ENCODE data around the gene ZNF423. TPM values are rescaled to one million over a fixed set of nuclear protein-coding genes. Genes with fewer than 3 reads are reported as not detected.

ZNF423 gene
- total RNA-seq, 1 donor from 2014 or later = 4.7 TPM

- DNase-seq = no peak
Observed at GRCh38 chr16:49869731-49870130, 13.8 kb upstream of the ZNF423 start.

DNA sequence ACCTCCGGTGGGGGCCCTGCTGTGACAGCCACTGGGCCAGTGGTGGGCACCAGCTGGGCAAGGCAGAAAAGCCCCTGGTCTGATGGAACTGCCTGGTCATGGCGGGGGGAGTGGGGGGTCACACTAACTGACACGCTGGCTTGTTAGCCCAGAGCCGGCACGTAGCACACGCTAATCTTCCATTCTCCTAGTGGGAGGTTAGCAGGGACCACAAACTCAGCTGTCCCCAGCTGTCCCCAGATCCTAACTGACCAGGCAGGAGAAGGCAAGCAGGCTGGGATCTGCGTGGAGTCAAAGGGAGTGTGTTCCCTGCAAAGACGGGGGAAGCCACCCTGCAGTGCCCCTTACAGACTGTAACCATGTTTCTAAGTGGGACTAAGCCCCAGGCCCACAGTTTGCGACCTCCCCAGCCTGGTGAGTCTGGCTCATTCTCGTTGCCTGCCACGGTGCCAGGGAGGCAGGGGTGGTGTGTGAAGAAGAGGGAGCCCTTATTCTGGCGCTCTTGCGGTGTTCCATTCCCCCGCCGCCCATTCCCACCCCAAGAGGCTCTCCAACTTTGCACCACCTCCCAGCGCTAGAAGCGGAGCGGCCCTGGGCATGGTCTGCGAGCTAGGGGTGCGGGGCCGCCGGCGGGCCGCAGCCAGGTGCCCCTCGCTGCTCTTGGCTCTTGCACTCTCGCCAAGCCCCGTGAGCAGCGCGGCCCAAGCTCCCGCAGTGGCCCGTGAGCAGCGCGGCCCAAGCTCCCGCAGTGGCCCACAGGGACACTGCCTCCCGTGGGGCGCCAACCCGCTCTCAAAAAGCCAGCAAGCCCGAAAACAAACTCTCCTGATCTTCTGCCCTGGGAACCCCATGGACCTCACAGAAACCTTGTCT lies 12.1 kb upstream of the ZNF423 start:
- DNase-seq = no peak

DNA sequence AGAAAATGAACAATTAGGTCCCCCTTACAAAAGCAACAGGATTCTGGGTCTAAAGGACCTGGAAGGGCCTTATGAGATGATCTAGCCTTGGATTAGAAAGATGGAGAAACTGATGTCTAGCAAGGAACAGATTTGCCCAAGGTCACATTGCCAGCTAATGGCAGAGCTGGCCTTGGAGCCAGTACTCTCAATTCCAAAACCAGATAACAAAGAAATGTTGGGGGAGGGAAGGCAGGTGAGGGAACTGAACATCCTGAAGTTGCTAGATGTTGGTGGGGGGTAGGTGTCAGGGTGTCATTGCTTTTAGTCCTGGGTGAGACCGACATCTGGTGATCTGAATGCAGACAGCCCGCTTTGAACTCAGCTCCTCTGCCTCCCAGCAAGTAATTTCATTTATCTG lies 11.3 kb upstream of the ZNF423 start:
- no peak for DNase-seq

DNA sequence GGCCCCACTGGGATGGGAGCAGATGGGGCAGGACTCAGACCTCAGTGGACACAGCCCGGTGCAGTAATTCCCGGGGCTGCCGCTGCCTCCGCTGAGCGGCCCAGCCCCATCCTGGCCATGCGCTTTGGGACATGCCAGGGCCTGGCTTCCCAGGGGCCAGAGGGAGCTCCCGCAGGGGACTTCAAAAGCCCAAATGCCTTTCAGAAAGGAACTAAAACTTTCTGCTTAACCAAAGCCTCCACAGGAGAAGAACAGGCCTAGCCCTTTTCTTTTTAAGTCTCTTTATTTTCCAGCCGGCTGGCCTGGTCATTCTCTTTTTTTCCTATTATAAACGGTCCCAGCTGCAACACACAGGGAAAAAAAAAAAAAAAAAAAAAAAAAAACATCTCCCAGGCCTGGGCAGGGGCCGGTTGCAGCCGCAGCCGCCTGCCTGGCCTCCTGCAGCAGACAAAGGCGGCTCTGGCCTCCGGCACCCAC lies 10.7 kb upstream of the ZNF423 start:
- no peak for DNase-seq

GRCh38 chr16:49862694-49863093 lies 6.8 kb upstream of the ZNF423 start:
- DNase-seq = no peak

GRCh38 chr16:49861299-49861698 lies 5.4 kb upstream of the ZNF423 start:
- DNase-seq = no peak

- DNase-seq = no peak
Observed at GRCh38 chr16:49860593-49860992, 4.7 kb upstream of the ZNF423 start.

- no peak for DNase-seq
Observed at GRCh38 chr16:49859125-49859811, 3.4 kb upstream of the ZNF423 start.

GRCh38 chr16:49858200-49859124 lies 2.5 kb upstream of the ZNF423 start:
- peak; percentile 61 for DNase-seq

DNA sequence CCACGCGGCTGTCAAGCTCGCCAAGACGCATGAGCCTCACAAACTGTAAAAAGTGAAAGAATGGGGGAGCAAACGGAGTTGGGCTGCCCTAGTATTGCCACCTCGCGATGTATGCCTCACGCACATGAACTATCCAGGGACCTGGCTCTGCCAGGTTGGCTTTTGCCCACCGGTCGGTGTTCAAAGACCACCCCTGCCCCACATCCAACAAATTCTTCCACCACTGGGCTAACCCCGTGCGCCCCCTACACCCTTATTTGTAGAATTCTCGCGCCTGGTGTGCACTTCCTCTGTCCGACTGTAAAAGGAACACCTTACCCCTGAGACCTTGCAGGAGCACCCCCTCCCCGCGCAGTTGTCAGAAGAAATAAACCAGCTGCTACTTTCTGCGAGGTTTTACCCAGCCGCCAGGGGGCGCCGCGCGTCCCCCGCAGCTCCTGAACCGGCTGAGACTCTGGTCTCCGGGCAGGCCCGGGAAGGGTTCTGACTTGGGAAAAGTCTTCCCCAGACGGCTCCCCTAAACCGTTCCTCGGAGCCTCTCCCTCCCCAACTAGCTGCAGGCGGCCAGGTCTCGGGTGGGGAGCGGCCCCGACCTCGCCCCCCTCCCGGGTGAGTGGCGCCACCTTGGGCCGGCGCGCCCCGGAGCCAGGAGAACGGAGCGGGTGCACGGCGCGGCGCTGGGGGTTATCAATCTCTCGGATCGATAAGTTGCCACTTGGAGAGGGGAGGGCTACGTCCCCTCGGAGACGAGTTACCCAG lies 1.7 kb upstream of the ZNF423 start:
- DNase-seq = no peak

DNA sequence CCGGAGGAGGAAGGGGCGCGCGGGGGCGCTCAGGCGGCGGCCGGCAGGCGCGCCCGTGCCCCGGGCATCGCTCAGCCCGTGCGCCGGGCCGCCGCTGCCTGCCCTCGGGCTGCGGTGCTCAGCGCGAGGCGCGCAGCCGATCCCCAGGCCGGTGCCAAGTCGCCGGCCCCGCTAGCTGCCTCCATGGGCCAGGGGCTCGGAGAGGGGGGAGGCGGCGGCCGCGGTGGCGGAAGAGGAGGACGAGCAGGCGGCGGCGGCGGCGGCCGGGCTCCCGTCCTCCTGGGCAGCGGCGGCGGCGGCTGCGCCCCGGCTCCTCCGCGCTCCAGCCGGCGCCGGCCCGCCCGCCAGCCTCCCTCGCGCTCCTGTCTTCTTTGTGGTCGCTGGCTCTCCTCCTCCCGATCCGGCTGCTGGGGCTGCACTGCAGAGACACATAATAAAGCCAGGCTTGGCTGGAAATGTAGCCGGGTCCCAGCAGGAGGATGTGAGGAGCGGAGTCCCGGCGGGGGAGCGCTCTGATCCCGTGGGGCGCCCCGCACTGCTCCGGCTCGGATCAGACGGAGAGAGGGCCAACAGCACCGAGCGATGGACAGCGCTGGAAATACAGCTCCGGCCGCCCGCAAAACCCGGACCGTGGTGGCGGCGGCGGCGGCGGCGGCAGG lies 889 bp upstream of the ZNF423 start:
- DNase-seq = peak; percentile 43

GRCh38 chr16:49855280-49855821 lies 561 bp downstream of the ZNF423 start:
- DNase-seq = peak; percentile 49

DNA sequence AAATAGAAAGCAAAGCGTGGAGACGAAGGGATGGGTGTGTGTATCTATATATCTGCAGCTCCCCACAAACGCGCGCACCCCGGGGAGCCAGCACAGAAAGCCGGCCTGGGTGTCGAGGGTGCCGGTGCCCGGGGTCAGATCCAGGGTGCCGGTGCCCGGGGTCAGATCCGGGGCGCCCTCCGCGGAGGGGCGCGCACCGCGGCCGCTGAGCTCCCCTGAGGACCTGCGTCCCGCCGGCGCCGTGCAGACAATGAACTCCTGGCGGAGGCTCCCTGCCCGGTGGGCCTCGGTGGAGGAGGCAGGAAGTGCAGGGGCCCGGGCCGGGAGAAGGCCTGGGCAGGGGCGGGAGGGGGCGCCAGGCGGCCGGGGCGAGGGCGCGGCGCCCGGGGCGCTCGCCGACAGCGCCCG lies 1.1 kb downstream of the ZNF423 start:
- DNase-seq = no peak

DNA sequence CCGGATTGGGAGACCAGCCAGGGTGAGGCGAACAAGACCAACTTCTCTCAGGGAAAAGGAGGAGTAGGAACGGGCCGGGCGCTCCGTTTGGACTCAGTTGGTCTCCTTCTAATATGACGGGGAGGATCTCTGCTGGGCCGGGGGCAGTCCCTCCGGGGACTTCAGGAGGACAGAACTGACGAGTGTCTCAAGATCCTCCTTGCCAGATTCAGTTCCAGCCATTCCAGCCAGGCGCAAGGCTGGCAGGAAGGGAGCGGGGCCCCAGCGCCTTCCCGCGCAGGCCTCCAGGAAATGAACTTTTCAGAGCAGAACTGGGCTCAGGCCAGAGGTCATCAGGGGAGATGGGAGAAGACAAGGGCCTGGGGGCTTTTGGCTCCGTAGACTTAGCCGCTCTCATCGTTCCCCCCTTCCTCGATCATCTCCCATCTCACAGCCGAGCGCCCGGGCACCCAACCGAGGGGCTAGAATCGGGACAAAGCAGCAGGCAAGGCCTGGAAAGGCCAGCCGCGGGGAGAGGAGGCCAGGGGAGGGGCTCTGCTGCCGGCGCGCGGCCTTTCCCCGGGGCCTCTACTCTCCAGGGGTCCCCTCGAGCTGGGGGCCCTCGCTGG lies 1.6 kb downstream of the ZNF423 start:
- no peak for DNase-seq

DNA sequence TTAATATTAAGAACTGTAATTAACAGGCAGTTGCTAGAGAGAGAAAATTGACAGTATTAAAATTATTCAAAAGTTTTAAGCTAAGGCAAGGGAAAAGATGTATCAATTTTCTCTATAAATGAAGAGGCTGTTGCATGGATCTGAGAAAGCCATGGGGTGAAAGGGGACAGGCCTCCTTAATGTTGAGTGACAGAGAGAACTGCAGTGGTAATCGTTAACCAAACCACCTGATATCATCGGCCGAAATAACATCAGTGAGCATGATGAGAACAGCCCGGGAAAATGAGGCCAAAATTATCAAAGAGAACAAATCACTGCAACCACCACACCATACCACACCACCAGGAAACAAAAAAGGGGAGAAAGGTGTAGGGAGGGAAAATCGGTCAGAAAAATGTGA lies 3.6 kb downstream of the ZNF423 start:
- no peak for DNase-seq

DNA sequence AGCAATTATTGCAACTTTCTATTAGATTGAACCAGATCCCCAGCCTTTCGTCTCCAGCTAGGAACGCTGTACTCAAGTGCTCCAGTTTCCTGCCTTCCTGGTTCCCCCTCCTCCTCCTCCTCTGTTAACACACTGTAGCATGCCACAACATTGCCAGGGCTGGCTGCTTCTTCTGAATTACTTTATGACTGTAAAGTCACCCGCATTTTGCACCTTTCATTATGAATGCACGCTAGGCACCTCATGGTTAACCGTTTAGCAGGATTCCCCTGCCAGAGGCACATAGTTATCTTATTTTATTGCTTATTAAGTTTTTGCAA lies 4.5 kb downstream of the ZNF423 start:
- no peak for DNase-seq

GRCh38 chr16:49850558-49851467 lies 5.1 kb downstream of the ZNF423 start:
- no peak for DNase-seq

- DNase-seq = no peak
Observed at GRCh38 chr16:49849754-49850108, 6.2 kb downstream of the ZNF423 start.

DNA sequence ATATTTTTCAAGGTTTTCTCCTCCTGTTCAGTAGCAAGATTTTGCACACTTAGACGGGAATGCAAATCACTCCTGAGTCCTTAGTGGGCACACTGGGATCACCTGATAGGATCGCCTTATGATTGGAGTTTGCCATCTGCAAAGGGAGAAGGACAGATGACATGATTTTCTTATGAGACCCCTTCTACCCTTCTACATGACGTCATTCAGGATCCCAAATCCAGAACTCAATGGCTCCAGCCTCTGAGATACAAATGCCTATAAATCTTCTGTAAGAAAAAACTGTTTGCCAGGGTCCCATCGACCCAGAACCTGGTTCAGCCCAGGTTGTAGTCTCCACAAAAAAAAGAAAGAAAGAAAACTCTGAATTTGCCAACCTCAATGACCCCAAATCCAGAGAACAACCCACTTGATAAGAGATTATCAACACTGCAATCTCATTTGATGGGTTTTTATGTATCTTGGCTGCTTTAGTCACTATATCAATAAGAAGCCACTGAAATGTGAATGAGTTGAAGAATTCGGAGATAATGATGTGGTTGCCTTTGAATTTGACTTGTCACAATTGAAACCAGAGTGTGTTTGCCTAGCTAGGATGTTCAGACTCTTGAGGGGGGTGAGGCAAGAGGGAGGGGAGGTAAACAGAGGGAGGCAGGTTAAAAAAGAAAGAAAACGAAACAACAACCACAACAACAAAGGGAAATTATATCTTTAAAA lies 6.7 kb downstream of the ZNF423 start:
- DNase-seq = no peak

All from occipital lobe (tissue), 2 donors.